ENCODE data around the gene USP37.

Gene USP37

GRCh38 chr2:218471982-218472381, 96.2 kb downstream of the USP37 start:
- ATAC-seq: no peak

GRCh38 chr2:218471036-218471435, 97.1 kb downstream of the USP37 start:
- ATAC-seq: no peak

DNA sequence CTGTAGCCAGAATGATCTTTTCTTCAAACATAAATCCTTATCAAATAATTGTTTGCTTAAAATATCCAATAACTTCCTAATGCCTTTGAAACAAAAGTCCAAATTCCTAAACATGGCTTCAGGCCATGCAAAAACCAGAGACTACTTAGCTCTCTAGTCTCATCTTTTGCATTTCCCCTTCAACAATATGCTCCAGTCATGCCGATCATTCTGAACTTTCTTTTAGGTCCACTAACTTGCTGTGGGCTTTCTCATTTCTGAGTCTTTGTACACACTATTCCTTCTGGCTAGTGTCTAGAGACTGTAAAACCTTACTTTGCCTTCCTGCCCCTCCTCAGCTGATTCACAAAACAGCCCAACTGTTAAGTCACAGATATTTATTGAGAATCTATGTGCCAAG, 97.7 kb downstream of the USP37 start:
- no peak for ATAC-seq

- ATAC-seq: no peak
These were observed 102.0 kb downstream of the USP37 start for GRCh38 chr2:218465987-218466633.

- ATAC-seq: no peak
These were observed 109.6 kb downstream of the USP37 start for GRCh38 chr2:218458598-218458997.

- no peak for ATAC-seq
These were observed 111.3 kb downstream of the USP37 start for GRCh38 chr2:218456849-218457248.

DNA sequence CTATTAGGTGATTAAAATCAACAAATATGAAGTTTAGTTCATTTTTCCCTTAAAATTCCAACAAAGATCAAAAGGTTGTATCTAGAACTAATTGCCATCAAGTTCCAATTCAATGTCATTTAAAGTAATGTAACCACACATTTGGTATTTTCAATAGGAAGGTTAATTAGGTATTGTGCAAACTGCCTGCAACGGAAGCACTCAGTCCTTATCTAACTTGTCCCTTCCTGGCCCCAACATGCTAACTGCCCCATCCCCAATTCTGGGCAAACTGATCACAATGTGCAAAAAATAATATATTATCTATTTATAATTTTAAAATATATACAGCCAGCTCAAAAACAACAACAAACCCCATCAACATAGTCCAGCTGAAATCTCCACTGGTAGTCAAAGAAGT, 116.1 kb downstream of the USP37 start:
- ATAC-seq: no peak

- ATAC-seq: no peak
These were observed 119.2 kb downstream of the USP37 start for GRCh38 chr2:218448934-218449333.

GRCh38 chr2:218447072-218447471, 121.1 kb downstream of the USP37 start:
- no peak for ATAC-seq

DNA sequence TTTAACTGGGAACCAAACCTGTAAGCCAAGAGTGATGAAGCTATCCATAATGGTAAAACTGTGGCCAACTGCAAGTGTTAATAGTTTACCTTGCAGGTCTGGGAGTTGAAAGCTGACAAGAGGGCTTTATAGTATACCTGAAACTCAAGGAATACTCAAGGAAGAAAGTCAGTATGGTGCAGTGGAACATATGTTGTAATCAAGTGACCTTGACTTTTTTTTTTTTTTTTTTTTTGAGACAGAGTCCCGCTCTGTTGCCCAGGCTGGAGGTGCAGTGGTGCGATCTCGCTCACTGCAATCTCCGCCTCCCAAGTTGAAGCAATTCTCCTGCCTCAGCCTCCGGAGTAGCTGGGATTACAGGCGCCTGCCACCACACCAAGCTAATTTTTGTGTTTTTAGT, 121.6 kb downstream of the USP37 start:
- no peak for ATAC-seq

DNA sequence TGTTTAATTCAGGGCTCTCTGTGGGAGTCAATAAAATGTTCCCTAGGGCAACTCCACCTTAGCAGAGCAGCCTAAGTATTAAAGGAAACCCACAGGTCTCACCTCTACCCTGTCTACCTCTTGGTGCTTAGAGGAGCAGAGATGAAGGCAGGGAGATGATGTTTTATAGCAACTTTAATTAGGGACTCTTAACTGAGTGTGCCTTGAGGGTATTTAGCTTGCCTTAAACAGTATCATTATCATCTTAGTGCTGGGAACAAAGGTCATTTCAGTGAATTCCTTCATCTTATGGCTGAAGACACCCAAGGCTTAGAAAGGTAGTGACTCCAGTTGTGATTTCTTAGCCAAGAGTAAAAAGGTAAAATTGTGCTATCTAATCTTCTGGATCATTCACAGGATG, 122.5 kb downstream of the USP37 start:
- no peak for ATAC-seq

- ATAC-seq: no peak
These were observed 123.3 kb downstream of the USP37 start for GRCh38 chr2:218444692-218445357.

DNA sequence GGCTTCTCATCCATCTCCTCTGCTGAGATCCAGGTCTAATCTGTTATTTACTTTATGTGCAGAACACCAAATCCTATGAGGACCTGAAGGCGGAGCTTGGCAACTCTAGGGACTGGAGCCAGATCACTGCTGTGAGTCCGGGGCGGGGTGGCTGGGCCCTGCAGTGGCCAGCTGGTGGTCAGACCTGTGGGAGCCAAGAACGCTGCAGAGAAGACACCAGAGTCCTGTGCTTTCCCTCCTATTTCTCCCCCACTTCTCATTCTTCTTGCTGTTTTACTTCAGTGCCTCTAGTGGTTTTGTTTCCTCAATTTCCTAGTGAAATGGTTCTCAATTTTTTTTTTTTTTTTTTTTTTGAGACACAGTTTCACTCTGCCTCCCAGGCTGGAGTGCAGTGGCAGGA, 129.6 kb downstream of the USP37 start:
- no peak for ATAC-seq

GRCh38 chr2:218437969-218438368, 130.2 kb downstream of the USP37 start:
- no peak for ATAC-seq

- ATAC-seq: no peak
These were observed 131.2 kb downstream of the USP37 start for GRCh38 chr2:218436992-218437391.

- no peak for ATAC-seq
These were observed 132.9 kb downstream of the USP37 start for GRCh38 chr2:218435003-218435982.

DNA sequence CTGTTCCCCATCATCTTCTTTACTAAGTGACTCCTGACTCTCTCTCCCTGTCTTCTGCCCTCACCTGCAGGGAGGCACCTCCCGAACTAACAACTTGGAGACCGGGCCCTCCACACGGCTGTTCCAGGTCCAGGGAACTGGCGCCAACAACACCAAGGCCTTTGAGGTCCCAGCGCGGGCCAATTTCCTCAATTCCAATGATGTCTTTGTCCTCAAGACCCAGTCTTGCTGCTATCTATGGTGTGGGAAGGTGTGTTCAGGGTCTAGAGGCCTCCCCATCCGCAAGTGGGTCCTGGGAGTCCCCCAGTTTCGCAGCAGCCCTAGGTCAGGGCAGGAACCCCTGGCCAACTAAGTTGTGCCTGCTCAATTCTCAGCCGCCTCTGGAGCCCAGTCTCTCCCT, 133.7 kb downstream of the USP37 start:
- ATAC-seq: no peak

DNA sequence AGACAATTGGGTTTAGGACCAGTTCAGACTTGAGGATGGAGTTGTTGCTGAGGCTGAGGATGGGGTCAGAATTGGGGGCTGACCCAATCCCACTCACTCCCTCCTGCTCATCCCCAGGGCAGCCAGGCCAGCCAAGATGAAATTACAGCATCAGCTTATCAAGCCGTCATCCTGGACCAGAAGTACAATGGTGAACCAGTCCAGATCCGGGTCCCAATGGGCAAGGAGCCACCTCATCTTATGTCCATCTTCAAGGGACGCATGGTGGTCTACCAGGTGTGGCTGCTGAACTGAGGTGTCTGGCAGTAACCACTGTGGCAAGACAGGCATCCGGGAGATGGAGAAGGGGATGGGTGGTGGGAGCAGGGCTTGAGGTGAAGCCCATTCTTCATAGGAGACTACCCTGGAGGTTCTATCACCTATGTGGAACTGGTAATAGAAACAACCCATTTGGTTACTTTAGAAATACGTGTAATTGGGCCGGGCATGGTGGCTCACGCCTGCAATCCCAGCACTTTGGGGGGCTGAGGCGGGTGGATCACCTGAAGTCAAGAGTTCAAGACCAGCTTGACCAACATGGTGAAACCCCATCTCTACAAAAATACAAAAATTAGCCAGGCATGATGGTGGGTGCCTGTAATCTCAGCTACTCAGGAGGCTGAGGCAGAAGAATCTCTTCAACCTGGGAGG, 135.3 kb downstream of the USP37 start:
- no peak for ATAC-seq

DNA sequence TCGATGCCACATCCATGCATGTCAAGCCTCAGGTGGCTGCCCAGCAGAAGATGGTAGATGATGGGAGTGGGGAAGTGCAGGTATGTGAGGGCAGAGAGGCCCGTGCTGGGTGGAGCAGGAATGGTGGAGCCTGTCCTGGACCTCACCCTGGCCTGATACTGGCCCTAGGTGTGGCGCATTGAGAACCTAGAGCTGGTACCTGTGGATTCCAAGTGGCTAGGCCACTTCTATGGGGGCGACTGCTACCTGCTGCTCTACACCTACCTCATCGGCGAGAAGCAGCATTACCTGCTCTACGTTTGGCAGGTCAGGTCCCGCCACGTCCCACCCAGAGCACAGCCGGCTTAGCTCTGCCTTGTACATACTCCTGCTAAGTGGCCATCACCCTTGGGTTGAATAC, 136.3 kb downstream of the USP37 start:
- no peak for ATAC-seq

DNA sequence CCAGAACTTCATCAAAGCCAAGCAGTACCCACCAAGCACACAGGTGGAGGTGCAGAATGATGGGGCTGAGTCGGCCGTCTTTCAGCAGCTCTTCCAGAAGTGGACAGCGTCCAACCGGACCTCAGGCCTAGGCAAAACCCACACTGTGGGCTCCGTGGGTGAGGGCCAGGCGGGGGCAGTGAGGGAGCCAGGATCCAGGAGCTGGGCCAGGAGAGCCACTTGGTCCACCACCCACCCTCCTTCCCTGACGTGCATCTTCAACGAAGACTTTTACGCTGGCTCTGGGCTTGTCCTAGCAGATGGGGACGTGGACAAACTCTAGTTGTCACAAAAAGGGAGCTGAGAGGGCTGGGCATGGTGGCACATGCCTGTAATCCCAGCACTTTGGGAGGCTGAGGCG, 137.4 kb downstream of the USP37 start:
- no peak for ATAC-seq

- no peak for ATAC-seq
These were observed 138.0 kb downstream of the USP37 start for GRCh38 chr2:218429911-218430692.
